DND-41 (cell line): ENCODE results near the gene USF3.

Source experiments
- ATAC-seq: fragments of 200-7000 bp; cut with Tn5 transposase; 3 replicates; pipeline ENCODE4 v1.9.1; 2021; ENCODE audit warnings: low read depth; ENCODE audit not compliant: insufficient read depth
- DNase-seq: peaks from one replicate; pipeline ENCODE4 v3.0.0-alpha.2; 2020
- H2AFZ ChIP-seq: 2 replicates; pipeline ENCODE4 v1.6.0; 2012; ENCODE audit warnings: low read depth, low read length
- H3K27ac ChIP-seq: 2 replicates; pipeline ENCODE4 v1.5.1; 2012; ENCODE audit warnings: low read length, inconsistent platforms
- H3K27me3 ChIP-seq: fragments of 200-600 bp; sonication (generic); 2 replicates; pipeline ENCODE4 v1.6.0; 2012; ENCODE audit warnings: low read length, mild to moderate bottlenecking, inconsistent platforms; ENCODE audit not compliant: insufficient read depth, poor library complexity
- H3K36me3 ChIP-seq: 2 replicates; pipeline ENCODE4 v1.5.1; 2012; ENCODE audit warnings: low read length, inconsistent platforms; ENCODE audit not compliant: insufficient read depth
- H3K4me1 ChIP-seq: 2 replicates; pipeline ENCODE4 v1.5.1; 2012; ENCODE audit warnings: mild to moderate bottlenecking, low read length; ENCODE audit not compliant: insufficient read depth
- H3K4me2 ChIP-seq: 2 replicates; pipeline ENCODE4 v1.6.0; 2012; ENCODE audit warnings: mild to moderate bottlenecking, moderate library complexity, low read length, inconsistent platforms; ENCODE audit not compliant: insufficient read depth
- H3K4me3 ChIP-seq, 2 experiments: fragments of 200-600 bp in 1 of 2; shearing (Covaris generic) in 1 of 2; 2 replicates each; pipeline ENCODE4 v1.5.1; 2012 to 2016; ENCODE audit warnings: inconsistent platforms in 2 of 2, low read length in 2 of 2, mild to moderate bottlenecking in 2 of 2, low read depth in 1 of 2, moderate library complexity in 1 of 2
- H3K79me2 ChIP-seq: 2 replicates; pipeline ENCODE4 v1.6.0; 2012; ENCODE audit warnings: low read length, inconsistent platforms; ENCODE audit not compliant: insufficient read depth
- H3K9ac ChIP-seq: 2 replicates; pipeline ENCODE4 v1.6.0; 2012; ENCODE audit warnings: low read depth, mild to moderate bottlenecking, inconsistent platforms, low read length, moderate library complexity
- H3K9me3 ChIP-seq: 2 replicates; pipeline ENCODE4 v1.5.1; 2012; ENCODE audit warnings: low read length, moderate library complexity, mild to moderate bottlenecking, inconsistent platforms; ENCODE audit not compliant: insufficient read depth, severe bottlenecking
- H4K20me1 ChIP-seq: 2 replicates; pipeline ENCODE4 v1.6.0; 2012; ENCODE audit warnings: low read length; ENCODE audit not compliant: insufficient read depth
- EZH2 ChIP-seq: IDR thresholded peaks from 3 replicates; pipeline ENCODE4 v1.6.1; 2012; ENCODE audit warnings: borderline replicate concordance, low read depth, mild to moderate bottlenecking, moderate library complexity, low read length, inconsistent platforms; ENCODE audit not compliant: severe bottlenecking
- TF ChIP-seq, protein P1 (sequence below): IDR thresholded peaks from 2 replicates; pipeline ENCODE4 v1.5.1; 2012; ENCODE audit warnings: borderline replicate concordance, low read length, moderate library complexity, mild to moderate bottlenecking; ENCODE audit not compliant: poor library complexity, severe bottlenecking; ENCODE audit errors: extremely low read depth

USF3 gene

DNA sequence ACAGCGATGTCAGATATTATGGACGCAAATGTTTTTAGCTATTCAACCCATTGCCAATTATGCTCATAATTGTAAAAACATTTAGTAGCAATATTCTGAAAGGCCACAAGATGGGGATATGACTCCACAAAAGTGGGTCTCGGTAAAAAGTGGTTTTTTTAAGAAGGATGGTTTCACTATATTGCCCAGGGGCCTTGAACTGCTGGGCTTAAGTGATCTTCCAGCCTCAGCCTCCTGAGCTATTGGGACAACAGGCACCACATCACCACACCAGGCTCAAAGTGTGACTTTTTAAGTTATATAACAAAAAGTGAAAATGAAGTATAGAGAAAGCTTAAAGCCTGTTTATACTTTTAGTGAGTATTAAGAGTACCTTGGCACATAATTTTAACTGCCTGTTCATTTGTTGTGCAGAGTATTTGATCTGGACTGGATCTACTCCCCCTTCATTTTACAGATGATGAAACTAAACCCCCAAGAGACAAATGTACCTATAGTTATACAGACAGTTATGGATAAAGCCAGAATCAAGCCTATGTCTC, 40.2 kb upstream of the USF3 start:
- H3K4me3 ChIP-seq: no peak overlapping the region

DNA sequence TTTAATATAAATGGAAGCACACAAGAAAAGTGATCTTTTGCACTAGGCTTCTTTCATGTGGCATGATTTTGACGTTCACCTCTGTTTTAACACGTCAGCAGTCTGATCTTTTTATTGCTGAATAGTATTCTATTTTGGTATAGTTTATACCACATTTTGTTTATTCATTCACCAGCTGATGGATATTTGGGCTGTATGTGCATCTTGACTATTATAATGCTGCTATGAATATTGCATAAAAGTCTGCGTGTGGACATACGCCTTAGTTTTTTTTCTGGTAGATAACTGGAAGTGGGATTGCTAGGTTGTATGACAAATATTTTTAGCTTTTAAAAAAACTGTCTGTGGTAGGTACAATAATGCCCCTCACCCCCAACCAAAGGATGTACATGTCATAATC, 35.3 kb upstream of the USF3 start:
- peaks cover 18% of the 10 kb centered on the region; the same call in 1 of the 2 replicates for H3K36me3 ChIP-seq
- no peaks in the 10 kb centered on the region for H3K9me3 ChIP-seq
- peaks cover 2% of the 10 kb centered on the region; the same call in 1 of the 2 replicates for H3K4me1 ChIP-seq
- TF ChIP-seq, protein P1, sequence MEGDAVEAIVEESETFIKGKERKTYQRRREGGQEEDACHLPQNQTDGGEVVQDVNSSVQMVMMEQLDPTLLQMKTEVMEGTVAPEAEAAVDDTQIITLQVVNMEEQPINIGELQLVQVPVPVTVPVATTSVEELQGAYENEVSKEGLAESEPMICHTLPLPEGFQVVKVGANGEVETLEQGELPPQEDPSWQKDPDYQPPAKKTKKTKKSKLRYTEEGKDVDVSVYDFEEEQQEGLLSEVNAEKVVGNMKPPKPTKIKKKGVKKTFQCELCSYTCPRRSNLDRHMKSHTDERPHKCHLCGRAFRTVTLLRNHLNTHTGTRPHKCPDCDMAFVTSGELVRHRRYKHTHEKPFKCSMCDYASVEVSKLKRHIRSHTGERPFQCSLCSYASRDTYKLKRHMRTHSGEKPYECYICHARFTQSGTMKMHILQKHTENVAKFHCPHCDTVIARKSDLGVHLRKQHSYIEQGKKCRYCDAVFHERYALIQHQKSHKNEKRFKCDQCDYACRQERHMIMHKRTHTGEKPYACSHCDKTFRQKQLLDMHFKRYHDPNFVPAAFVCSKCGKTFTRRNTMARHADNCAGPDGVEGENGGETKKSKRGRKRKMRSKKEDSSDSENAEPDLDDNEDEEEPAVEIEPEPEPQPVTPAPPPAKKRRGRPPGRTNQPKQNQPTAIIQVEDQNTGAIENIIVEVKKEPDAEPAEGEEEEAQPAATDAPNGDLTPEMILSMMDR: no peak
- no peak for TF ChIP-seq EZH2
- no peak overlapping the region for H3K4me3 ChIP-seq
- no peak overlapping the region for H2AFZ ChIP-seq
- ATAC-seq (no peak), DNase-seq (no peak)
- no peaks in the 10 kb centered on the region for H3K27me3 ChIP-seq
- H3K27ac ChIP-seq: no peak overlapping the region
- H3K9ac ChIP-seq: no peak overlapping the region
- no peak overlapping the region for H3K4me2 ChIP-seq
- peaks cover 68% of the 10 kb centered on the region for H4K20me1 ChIP-seq
- peaks cover 100% of the 10 kb centered on the region for H3K79me2 ChIP-seq

More for the DNA sequence above, 40.2 kb upstream of the USF3 start:
- Histone ChIP-seq H3K79me2 (peaks cover 100% of the 10 kb centered on the region), H3K4me1 (peaks cover 10% of the 10 kb centered on the region; the same call in 1 of the 2 replicates), H4K20me1 (peaks cover 79% of the 10 kb centered on the region), H3K27me3 (no peaks in the 10 kb centered on the region), H3K27ac (peak overlapping the region; percentile 6; the same call in 1 of the 2 replicates), H3K4me2 (0 out of 2 replicates have a peak overlapping the region, but pooled peaks have one; percentile 12), H3K9ac (peak overlapping the region; percentile 12; the same call in 1 of the 2 replicates), H2AFZ (no peak overlapping the region), H3K9me3 (no peaks in the 10 kb centered on the region), H3K36me3 (peaks cover 17% of the 10 kb centered on the region; the same call in 1 of the 2 replicates)
- ATAC-seq (peak; percentile 86), DNase-seq (peak; percentile 22)
- TF ChIP-seq EZH2: no peak
- TF ChIP-seq, protein P1: peak; percentile 79

DNA sequence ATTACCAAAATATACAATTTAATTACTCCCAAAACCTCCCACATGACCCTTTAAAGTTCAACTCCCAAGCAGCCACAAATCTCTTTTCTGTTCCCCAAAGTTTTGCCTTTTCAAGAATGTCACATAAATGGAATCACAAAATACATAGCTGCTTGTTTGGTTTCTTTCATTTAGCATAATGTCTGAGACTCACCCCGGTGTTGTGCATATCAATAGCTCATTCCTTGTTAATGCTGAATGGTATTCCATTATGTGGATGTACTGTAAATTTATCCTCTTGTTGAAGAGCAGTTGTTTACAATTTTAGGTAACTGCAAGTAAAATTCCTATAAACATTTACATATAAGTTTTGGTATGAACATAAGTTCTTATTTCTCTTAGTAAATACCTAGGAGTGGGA, 34.1 kb upstream of the USF3 start:
- H3K27ac ChIP-seq: no peak overlapping the region
- H3K4me3 ChIP-seq: no peak overlapping the region
- ATAC-seq (no peak), DNase-seq (no peak)
- H3K4me1 ChIP-seq: no peaks in the 10 kb centered on the region
- H3K9me3 ChIP-seq: no peaks in the 10 kb centered on the region
- H3K27me3 ChIP-seq: no peaks in the 10 kb centered on the region
- no peak for TF ChIP-seq EZH2
- TF ChIP-seq, protein P1: no peak
- H3K4me2 ChIP-seq: no peak overlapping the region
- H3K36me3 ChIP-seq: peaks cover 18% of the 10 kb centered on the region; the same call in 1 of the 2 replicates
- H4K20me1 ChIP-seq: peaks cover 57% of the 10 kb centered on the region
- no peak overlapping the region for H3K9ac ChIP-seq
- no peak overlapping the region for H2AFZ ChIP-seq
- peaks cover 100% of the 10 kb centered on the region for H3K79me2 ChIP-seq
